HL-60 (cell line): ENCODE data around the gene PRKAG1.

Experiments used
- CTCF ChIP-seq: IDR thresholded peaks from one replicate; pipeline ENCODE4 v1.5.1; 2011; ENCODE audit warnings: low read length, control low read depth, inconsistent platforms; ENCODE audit not compliant: insufficient read depth
- GABPA ChIP-seq: IDR thresholded peaks from 2 replicates; pipeline ENCODE4 v1.6.1; 2012; ENCODE audit warnings: low read depth
- POLR2AphosphoS5 ChIP-seq: IDR thresholded peaks from 2 replicates; pipeline ENCODE4 v1.6.1; 2012; ENCODE audit warnings: low read depth

- TF ChIP-seq CTCF (no peak), POLR2AphosphoS5 (no peak), GABPA (no peak)
Observed at GRCh38 chr12:49054096-49054495, 35.5 kb upstream of the PRKAG1 start.
